ENCODE measurements around the gene SDHB.

SDHB gene

GRCh38 chr1:16992102-16992501 is 61.7 kb downstream of the SDHB start:
- Histone ChIP-seq H3K27me3 (no peaks in the 10 kb centered on the region), H3K9me3 (no peaks in the 10 kb centered on the region), H3K4me3 (ENCODE audit: low read depth, low read length) (no peak overlapping the region), H3K36me3 (no peaks in the 10 kb centered on the region), H3K4me1 (no peaks in the 10 kb centered on the region)
- no peak for TF ChIP-seq CTCF (IDR thresholded peaks at IDR 0.05; ENCODE audit: low read depth, low read length)
- DNase-seq: no peak

- Histone ChIP-seq H3K4me3 (ENCODE audit: low read depth, low read length) (no peak overlapping the region), H3K9me3 (no peaks in the 10 kb centered on the region), H3K4me1 (no peaks in the 10 kb centered on the region), H3K36me3 (no peaks in the 10 kb centered on the region), H3K27me3 (no peaks in the 10 kb centered on the region)
- no peak for TF ChIP-seq CTCF (IDR thresholded peaks at IDR 0.05; ENCODE audit: low read depth, low read length)
- no peak for DNase-seq
Measured at GRCh38 chr1:16991571-16991970, 62.3 kb downstream of the SDHB start.

GRCh38 chr1:16989676-16990391 is 64.0 kb downstream of the SDHB start:
- H3K36me3 ChIP-seq: no peaks in the 10 kb centered on the region
- no peaks in the 10 kb centered on the region for H3K9me3 ChIP-seq
- no peak for DNase-seq

GRCh38 chr1:16988210-16988609 is 65.6 kb downstream of the SDHB start:
- H3K4me1 ChIP-seq: no peaks in the 10 kb centered on the region
- H3K36me3 ChIP-seq: no peaks in the 10 kb centered on the region
- H3K27me3 ChIP-seq: no peaks in the 10 kb centered on the region
- DNase-seq: no peak
- no peaks in the 10 kb centered on the region for H3K9me3 ChIP-seq
- no peak for TF ChIP-seq CTCF (IDR thresholded peaks at IDR 0.05; ENCODE audit: low read depth, low read length)
- H3K4me3 ChIP-seq (ENCODE audit: low read depth, low read length): no peak overlapping the region

More at GRCh38 chr1:16989676-16990391, 64.0 kb downstream of the SDHB start:
- no peak overlapping the region for H3K4me3 ChIP-seq (ENCODE audit: low read depth, low read length)
- no peak for TF ChIP-seq CTCF (IDR thresholded peaks at IDR 0.05; ENCODE audit: low read depth, low read length)
- no peaks in the 10 kb centered on the region for H3K4me1 ChIP-seq
- H3K27me3 ChIP-seq: no peaks in the 10 kb centered on the region

GRCh38 chr1:16986962-16987361 is 66.9 kb downstream of the SDHB start:
- Histone ChIP-seq H3K9me3 (no peaks in the 10 kb centered on the region), H3K4me3 (ENCODE audit: low read depth, low read length) (no peak overlapping the region), H3K27me3 (no peaks in the 10 kb centered on the region), H3K4me1 (no peaks in the 10 kb centered on the region), H3K36me3 (no peaks in the 10 kb centered on the region)
- no peak for DNase-seq
- TF ChIP-seq CTCF (IDR thresholded peaks at IDR 0.05; ENCODE audit: low read depth, low read length): peak; percentile 21; the same call in 1 of the 2 replicates

GRCh38 chr1:16986560-16986959 is 67.3 kb downstream of the SDHB start:
- DNase-seq: no peak
- no peaks in the 10 kb centered on the region for H3K4me1 ChIP-seq
- no peak overlapping the region for H3K4me3 ChIP-seq (ENCODE audit: low read depth, low read length)
- no peaks in the 10 kb centered on the region for H3K9me3 ChIP-seq
- no peak for TF ChIP-seq CTCF (IDR thresholded peaks at IDR 0.05; ENCODE audit: low read depth, low read length)
- no peaks in the 10 kb centered on the region for H3K36me3 ChIP-seq
- no peaks in the 10 kb centered on the region for H3K27me3 ChIP-seq

Measured in BE2C (cell line).